Activated CD8-positive, alpha-beta memory T cell treated with anti-CD3 and anti-CD28 coated beads, Interleukin-2, amount 50 U/mL, for 1 hour (primary cell): ENCODE results near the gene ACTRT2.

Source experiments
- DNase-seq: peaks from one replicate; pipeline ENCODE4 v3.0.0-alpha.2; 2020; ENCODE audit errors: extremely low read depth

The ACTRT2 gene

GRCh38 chr1:2983706-2984398, 37.4 kb upstream of the ACTRT2 start:
- DNase-seq: no peak

DNA sequence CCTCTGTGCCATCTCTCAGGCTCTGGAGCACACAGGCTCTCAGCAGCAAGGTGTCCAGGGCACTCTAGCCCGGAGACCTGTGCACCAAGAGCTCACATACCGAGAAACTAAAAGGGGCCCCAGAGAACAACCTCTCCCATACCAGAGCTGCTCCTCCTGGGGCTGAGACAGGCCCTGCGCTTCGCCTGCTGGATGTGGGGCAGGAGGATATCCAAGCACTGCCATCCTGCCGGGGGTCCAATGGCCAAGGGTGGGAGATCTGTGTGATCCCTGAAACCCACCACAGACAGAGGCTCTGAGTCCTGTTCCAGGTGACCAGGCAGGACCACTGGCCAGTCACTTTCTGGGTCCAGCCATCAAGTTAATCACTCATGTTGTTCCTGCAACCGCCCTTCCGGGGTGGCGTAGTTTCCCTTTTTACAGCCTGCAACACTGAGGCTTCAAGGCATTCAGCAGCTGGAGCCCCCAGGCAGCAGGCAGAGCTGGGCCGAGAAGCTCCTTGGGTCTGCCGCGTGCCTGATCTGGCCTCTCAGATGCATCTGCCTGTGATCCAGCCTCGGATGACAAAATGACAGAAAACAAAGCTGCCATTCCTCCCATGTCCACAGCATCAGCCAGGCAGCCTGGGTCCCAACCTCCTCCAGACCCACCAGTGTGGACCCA, 36.7 kb upstream of the ACTRT2 start:
- no peak for DNase-seq

- DNase-seq: no peak
Measured at GRCh38 chr1:2985067-2985561, 36.2 kb upstream of the ACTRT2 start.

DNA sequence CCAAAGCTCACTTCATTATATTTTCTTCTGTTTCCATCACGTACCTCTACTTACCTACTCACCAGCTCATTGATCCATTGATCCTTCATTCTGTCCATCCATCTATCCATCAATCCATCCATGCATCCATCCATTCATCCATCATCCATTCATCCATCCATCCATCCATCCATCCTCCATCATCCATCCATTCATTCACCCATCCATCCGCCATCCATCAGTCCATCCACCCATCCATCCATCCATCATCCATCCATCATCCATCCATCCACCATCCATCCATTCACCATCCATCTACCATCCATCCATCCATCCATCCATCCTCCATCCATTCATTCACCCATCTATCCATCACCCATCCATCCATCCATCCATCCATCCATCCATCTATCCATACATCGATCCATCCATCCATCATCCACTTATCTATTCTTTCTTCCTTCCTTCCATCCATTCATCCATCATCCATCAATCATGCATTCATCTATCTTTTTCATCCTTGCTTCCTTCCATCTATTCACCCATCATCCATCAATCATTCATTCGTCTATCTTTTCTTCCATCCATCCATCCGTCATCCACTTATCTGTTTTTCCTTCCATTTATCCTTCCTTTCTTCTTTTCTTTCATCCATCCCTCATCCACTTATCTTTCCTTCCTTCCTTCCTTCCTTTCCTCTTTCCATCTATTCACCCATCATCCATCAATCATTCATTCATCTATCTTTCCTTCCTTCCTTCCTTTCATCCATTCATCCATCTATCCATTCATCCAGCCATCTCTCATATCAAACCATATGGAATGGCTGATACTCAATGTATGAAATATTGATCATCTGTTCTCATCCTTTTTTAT, 35.3 kb upstream of the ACTRT2 start:
- DNase-seq: no peak

- no peak for DNase-seq
Measured at GRCh38 chr1:2986549-2987305, 34.5 kb upstream of the ACTRT2 start.

- DNase-seq: no peak
Measured at GRCh38 chr1:2987773-2988172, 33.5 kb upstream of the ACTRT2 start.

GRCh38 chr1:2988256-2988655, 33.0 kb upstream of the ACTRT2 start:
- DNase-seq: no peak

DNA sequence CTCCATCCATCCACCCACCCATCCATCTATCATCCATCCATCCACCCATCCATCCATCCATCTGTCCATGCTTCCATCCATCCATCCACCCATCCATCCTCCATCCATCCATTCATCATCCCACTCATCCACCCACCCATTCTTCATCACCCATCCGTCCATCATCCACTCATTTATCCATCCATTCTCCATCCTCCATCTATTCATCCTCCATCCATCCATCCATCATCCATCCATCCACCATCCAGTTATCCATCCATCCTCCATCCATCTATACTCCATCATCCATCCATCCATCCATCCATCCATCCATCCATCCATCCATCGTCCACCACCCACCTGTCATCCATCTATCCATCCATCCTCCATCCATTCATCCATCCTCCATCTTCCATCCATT, 32.1 kb upstream of the ACTRT2 start:
- no peak for DNase-seq

DNA sequence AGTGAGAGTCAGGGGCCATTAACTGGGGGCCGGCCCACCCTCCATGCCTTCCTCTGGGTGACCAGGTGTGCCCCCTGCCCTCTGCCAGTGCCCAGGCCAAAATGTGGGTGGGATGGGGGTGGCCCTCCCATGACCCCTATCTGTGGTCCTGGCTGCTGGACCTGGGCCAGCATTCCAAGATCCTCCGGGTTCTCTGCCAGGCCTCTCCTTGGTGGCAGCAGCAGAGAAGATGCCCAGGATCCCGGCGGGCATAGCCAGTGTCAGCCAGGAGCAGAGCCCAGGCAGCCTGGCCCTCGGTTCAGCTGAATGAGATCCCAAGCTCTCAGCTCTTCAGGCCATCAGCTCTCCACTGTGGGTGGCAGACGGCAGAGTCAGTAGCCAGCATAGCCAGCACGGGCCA, 31.3 kb upstream of the ACTRT2 start:
- no peak for DNase-seq

DNA sequence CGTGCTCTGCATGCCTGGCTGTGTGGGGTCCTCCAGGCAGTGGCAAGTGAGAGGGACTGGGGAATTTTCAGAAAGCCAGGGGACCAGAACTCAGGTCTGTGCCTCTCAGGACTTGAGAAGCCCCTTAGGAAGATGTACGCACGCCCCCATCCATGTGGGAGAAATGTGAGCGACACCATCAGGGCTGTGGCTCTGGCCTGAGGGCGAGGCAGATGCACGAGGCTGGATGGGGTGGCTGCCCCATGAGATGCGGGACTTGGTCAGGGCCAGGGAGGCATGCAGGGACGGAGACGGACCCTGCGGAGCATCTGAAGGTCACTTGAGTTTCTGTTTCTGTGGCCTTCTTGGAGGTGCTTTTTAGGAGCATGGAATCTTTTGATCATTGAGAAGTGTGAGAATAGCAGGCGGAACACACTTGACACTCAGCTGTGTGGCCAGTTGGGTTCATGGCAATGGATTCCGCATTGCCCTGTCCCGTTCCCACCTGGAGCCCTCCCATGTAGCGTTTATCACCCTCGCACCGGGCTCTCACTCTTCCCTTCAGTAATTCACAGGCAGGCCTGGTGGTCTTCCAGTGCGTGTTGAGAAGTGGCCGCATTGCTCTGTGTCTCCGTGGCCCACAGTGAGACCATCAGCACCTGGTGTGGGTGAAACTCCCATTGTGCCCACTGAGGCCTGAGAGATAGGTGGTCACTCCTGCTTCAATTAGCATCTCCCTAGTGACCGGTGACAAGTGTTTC, 30.7 kb upstream of the ACTRT2 start:
- DNase-seq: no peak

GRCh38 chr1:2991753-2992495, 29.3 kb upstream of the ACTRT2 start:
- no peak for DNase-seq

GRCh38 chr1:2998503-2999100, 22.7 kb upstream of the ACTRT2 start:
- no peak for DNase-seq

DNA sequence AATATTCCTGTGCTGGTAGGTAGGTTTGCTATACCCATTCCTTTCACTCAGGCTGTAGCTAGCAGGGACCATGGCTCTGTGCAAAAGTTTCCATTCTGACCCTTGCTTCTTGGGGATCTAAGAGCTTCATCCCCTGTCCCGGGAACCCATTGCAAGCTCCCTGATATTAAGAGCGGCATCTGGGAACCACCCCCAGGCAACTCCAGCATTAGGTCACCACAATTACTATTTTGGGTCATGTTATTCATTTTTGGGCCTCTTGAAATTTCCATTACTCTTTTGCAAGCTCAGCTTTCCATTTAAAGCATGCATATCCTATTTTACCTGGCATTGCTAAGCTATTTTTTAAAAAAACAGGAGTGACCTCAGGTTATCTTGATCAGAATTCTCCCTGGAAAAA, 22.1 kb upstream of the ACTRT2 start:
- no peak for DNase-seq

DNA sequence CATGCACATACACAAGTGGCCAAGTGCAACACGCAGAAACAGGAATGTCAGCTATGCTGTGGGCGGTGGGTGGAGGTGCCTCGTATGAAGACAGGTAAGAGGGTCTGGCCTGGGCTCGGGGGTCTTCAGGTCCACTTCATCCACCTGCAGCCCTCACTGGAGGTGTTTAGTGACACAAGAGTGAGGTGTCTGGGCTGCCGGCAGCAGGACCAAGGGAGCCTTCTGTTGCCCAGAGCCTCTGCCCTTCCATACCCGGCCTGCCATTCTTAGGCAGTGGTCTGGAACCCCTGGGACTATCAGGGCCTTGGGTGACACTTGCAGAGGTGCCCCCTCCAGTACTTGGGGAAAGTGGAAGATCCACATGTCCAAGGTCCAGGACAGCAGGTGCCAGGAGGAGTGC, 21.7 kb upstream of the ACTRT2 start:
- no peak for DNase-seq

DNA sequence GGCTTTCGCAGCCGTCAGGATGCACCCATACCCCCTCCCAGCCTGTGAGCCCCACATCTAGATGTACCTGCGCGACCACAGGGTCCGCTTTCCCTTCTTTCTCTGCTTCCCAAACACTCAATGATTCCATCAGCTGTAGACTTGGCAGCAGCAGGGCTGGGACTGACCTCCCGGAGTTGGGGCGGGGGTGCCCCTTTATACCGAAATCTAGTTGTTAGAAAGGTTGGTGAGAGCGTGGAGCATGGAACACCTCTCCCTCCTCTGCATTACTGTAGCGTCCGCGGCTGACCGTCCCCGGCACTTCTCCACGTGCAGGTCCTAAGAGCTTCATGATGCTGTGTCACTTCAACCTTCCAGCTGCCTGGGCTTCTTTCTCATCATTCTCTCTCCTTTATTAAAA, 21.1 kb upstream of the ACTRT2 start:
- DNase-seq: no peak

GRCh38 chr1:3000671-3001470, 20.4 kb upstream of the ACTRT2 start:
- no peak for DNase-seq

- DNase-seq: no peak
Measured at GRCh38 chr1:3001471-3002348, 19.6 kb upstream of the ACTRT2 start.

- DNase-seq: no peak
Measured at GRCh38 chr1:3002349-3003038, 18.8 kb upstream of the ACTRT2 start.
